GM12873 (cell line): ENCODE measurements around the gene DDX5.

ENCODE experiments used
- CTCF ChIP-seq: IDR thresholded peaks from 2 replicates; pipeline ENCODE4 v1.5.1; 2012; ENCODE audit warnings: low read depth, mild to moderate bottlenecking, moderate library complexity, low read length, control low read depth; ENCODE audit not compliant: insufficient read depth; ENCODE audit errors: missing control alignments

DDX5 gene

GRCh38 chr17:64472564-64472963 is 33.5 kb downstream of the DDX5 start:
- no peak for TF ChIP-seq CTCF

DNA sequence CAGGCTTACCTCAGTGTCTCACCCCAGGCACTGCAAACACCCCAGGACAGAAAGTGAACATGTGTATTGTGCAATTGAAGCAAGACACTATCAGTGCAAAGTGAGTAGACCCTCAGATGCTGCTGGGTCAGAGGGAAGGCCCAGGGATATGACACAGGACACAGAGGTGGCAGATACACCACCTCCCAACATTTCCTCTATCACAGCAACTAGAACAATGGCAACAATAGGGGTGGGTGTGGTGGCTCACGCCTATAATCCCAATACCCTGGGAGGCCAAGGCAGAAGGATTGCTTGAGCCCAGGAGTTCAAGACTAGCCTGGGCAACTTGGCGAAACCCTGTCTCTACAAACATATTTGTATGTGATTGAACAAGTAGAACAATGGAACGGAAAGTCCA is 34.6 kb downstream of the DDX5 start:
- no peak for TF ChIP-seq CTCF

DNA sequence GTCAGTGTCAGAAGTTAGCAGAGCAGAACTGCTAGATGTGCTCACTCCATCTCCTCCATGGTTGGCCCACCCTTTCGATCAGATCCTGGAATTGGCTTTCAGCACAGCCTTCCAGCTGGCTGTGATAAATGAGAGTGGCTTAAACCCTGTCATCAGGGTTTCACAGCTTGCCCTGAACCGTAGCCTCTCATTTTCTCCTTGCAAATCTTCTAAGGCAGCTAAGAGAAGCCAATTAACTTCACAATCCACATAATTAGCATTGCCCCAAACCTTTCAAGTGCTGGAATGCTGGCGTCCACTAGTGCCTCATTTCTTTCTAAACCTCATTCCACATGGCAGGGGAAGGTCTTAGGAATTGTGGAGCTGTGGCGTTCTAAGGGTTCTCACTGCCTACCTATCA is 35.5 kb downstream of the DDX5 start:
- no peak for TF ChIP-seq CTCF

DNA sequence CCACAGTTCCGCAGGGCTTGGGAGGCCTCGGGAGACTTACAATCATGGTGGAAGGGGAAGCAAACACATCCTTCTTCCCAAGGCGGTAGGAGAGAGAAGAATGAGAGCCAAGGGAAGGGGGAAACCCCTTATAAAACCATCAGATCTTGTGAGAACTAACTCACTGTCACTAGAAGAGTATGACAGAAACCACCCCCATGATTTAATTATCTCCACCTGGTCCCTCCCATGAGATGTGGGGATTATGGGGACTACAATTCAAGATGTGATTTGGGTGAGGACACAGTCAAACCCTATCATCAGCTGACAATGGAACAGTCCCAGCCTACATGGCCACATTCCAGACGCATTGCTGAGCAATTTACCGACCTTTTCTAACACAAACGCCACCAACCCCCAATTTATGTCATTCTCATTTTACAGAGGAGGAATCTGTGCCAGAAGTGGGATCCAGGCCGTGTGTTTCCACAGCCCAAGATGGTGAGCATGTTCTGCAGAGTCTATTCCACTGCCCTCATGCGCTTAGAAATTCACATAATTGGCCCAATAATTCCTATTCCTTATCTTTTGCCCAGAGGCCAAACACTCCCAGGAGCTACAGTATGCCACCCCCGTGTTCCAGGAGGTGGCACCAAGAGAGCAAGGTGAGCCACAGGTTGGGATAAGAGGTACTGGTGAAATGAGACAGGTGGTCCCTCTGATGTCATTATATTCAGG is 39.9 kb downstream of the DDX5 start:
- TF ChIP-seq CTCF: no peak

DNA sequence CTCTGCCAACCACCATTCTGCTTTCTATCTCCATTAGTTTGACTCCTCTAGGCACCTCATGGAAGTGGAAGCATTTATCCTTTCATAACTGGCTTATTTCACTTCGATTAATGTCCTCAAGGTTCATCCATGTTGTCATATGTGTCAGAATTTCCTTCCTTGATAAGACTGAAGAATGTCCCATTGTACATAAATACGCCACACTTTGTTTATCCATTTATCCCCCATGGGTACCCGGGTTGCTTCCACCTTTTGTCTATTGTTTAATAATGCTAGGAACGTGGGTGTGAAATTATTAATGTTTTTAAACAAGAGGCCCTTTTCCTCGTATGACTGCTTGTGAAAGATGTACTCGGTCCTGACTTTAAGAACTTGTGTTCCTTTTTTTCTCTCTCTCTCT is 44.3 kb downstream of the DDX5 start:
- TF ChIP-seq CTCF: no peak

GRCh38 chr17:64460955-64461354 is 45.1 kb downstream of the DDX5 start:
- no peak for TF ChIP-seq CTCF

DNA sequence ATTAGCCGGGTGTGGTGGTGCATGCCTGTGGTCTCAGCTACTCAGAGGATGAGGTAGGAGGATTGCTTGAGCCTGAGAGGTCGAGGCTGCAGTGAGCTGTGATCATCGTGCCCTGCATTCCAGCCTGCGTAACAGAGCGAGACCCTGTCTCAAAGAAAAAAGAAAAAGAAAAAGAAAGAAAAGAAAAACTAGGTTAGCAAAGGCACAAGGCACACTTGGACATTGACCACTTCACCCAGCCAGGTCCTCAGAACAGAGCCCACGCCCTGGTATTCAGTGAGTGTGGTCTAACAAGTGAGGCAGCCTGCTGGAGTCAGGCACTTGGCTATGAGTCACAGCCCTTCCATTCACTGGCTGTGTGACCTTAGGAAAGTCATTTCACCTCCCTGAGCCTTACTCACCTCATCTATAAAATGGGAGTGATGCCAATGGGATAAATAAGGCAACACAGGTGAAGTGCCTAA is 46.8 kb downstream of the DDX5 start:
- no peak for TF ChIP-seq CTCF
